ENCODE results near the gene ILKAP.

ILKAP gene

GRCh38 chr2:238133499-238134392, 69.7 kb downstream of the ILKAP start:
- no peak for DNase-seq

GRCh38 chr2:238132463-238133450, 70.7 kb downstream of the ILKAP start:
- no peak for DNase-seq

- DNase-seq = no peak
Observed at GRCh38 chr2:238131761-238132462, 71.6 kb downstream of the ILKAP start.

GRCh38 chr2:238130696-238131628, 72.5 kb downstream of the ILKAP start:
- no peak for DNase-seq

GRCh38 chr2:238130111-238130695, 73.3 kb downstream of the ILKAP start:
- DNase-seq = no peak

- DNase-seq = no peak
Observed at GRCh38 chr2:238129166-238130010, 74.1 kb downstream of the ILKAP start.

- DNase-seq = no peak
Observed at GRCh38 chr2:238128534-238129001, 74.9 kb downstream of the ILKAP start.

GRCh38 chr2:238128061-238128440, 75.4 kb downstream of the ILKAP start:
- DNase-seq = no peak

GRCh38 chr2:238127165-238128060, 76.1 kb downstream of the ILKAP start:
- no peak for DNase-seq

GRCh38 chr2:238126775-238127164, 76.7 kb downstream of the ILKAP start:
- DNase-seq = no peak

GRCh38 chr2:238126338-238126737, 77.2 kb downstream of the ILKAP start:
- no peak for DNase-seq

GRCh38 chr2:238125127-238125885, 78.2 kb downstream of the ILKAP start:
- no peak for DNase-seq

GRCh38 chr2:238124488-238125126, 78.9 kb downstream of the ILKAP start:
- DNase-seq = no peak

GRCh38 chr2:238123991-238124470, 79.5 kb downstream of the ILKAP start:
- no peak for DNase-seq

GRCh38 chr2:238123218-238123971, 80.1 kb downstream of the ILKAP start:
- no peak for DNase-seq

GRCh38 chr2:238122287-238123217, 80.9 kb downstream of the ILKAP start:
- DNase-seq = no peak

Data from activated T-cell treated with anti-CD3 and anti-CD28 coated beads, Interleukin-2, amount 50 U/mL, for 48 hours (primary cell).